ENCODE measurements around the gene CARD11.

DNA sequence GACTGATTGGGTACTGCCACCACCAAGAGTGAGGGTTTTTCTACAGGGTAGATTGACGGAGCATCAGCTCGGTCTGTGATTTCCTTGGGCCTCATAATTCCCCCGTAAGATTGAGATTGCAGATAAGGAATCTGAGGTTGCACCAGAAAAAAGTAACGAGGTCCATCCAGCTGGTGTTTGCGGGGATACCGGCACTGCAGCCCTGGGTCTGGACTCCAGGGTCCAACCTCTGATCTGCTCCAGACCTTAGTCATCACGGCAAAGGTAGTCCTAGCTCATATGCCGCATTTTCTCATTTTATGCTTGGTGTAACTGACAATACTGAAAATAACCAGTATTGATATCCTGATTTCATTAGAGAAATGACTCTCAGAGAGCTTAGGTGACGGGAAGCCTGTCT lies 3.9 kb downstream of the CARD11 start:
- TF ChIP-seq, protein P1, sequence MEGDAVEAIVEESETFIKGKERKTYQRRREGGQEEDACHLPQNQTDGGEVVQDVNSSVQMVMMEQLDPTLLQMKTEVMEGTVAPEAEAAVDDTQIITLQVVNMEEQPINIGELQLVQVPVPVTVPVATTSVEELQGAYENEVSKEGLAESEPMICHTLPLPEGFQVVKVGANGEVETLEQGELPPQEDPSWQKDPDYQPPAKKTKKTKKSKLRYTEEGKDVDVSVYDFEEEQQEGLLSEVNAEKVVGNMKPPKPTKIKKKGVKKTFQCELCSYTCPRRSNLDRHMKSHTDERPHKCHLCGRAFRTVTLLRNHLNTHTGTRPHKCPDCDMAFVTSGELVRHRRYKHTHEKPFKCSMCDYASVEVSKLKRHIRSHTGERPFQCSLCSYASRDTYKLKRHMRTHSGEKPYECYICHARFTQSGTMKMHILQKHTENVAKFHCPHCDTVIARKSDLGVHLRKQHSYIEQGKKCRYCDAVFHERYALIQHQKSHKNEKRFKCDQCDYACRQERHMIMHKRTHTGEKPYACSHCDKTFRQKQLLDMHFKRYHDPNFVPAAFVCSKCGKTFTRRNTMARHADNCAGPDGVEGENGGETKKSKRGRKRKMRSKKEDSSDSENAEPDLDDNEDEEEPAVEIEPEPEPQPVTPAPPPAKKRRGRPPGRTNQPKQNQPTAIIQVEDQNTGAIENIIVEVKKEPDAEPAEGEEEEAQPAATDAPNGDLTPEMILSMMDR (IDR thresholded peaks at IDR 0.05): no peak
- TF ChIP-seq POLR2A (IDR thresholded peaks at IDR 0.05): no peak

Measured in testis (tissue), 2 donors.